ENCODE measurements around the gene ADCY10.
A peak's percentile ranks its signal among the peaks of the same experiment; 100 is the strongest.

Gene ADCY10

GRCh38 chr1:167805041-167805556, 108.8 kb downstream of the ADCY10 start:
- DNase-seq, result no peak

GRCh38 chr1:167803358-167804207, 110.4 kb downstream of the ADCY10 start:
- peak; percentile 84 to 86 for DNase-seq

GRCh38 chr1:167802235-167802634, 111.7 kb downstream of the ADCY10 start:
- DNase-seq, result no peak

- DNase-seq, result no peak
Measured at GRCh38 chr1:167800251-167800650, 113.7 kb downstream of the ADCY10 start.

- no peak for DNase-seq
Measured at GRCh38 chr1:167799747-167800146, 114.2 kb downstream of the ADCY10 start.

- no peak for DNase-seq
Measured at GRCh38 chr1:167798952-167799351, 115.0 kb downstream of the ADCY10 start.

- no peak for DNase-seq
Measured at GRCh38 chr1:167797015-167797414, 116.9 kb downstream of the ADCY10 start.

- no peak for DNase-seq
Measured at GRCh38 chr1:167795810-167796740, 117.9 kb downstream of the ADCY10 start.

GRCh38 chr1:167794043-167794442, 119.9 kb downstream of the ADCY10 start:
- no peak for DNase-seq

- DNase-seq, result no peak
Measured at GRCh38 chr1:167792188-167792565, 121.8 kb downstream of the ADCY10 start.

- no peak for DNase-seq
Measured at GRCh38 chr1:167791281-167792187, 122.4 kb downstream of the ADCY10 start.

GRCh38 chr1:167790117-167790516, 123.8 kb downstream of the ADCY10 start:
- DNase-seq, result no peak

- no peak for DNase-seq
Measured at GRCh38 chr1:167789501-167789900, 124.4 kb downstream of the ADCY10 start.

GRCh38 chr1:167786502-167786901, 127.4 kb downstream of the ADCY10 start:
- no peak for DNase-seq

- no peak for DNase-seq
Measured at GRCh38 chr1:167784876-167785550, 128.9 kb downstream of the ADCY10 start.

GRCh38 chr1:167782946-167783345, 131.0 kb downstream of the ADCY10 start:
- DNase-seq, result no peak

GRCh38 chr1:167781558-167781957, 132.4 kb downstream of the ADCY10 start:
- no peak for DNase-seq

GRCh38 chr1:167777269-167777650, 136.7 kb downstream of the ADCY10 start:
- no peak for DNase-seq

GRCh38 chr1:167776616-167777268, 137.2 kb downstream of the ADCY10 start:
- no peak for DNase-seq

GRCh38 chr1:167776151-167776550, 137.8 kb downstream of the ADCY10 start:
- no peak for DNase-seq

GRCh38 chr1:167775178-167775577, 138.8 kb downstream of the ADCY10 start:
- no peak for DNase-seq
